Liver (tissue), 9 donors: ENCODE measurements around the gene IQGAP2. TPM values are rescaled to one million over a fixed set of nuclear protein-coding genes. Genes with fewer than 3 reads are reported as not detected.

Source experiments
- DNase-seq: peaks from one replicate; pipeline ENCODE4 v3.0.0-alpha.2; 2017; ENCODE audit warnings: low spot score
- H3K27ac ChIP-seq, 2 donors: one replicate each; pipeline ENCODE4 v1.7.0; 2013; ENCODE audit warnings: inconsistent platforms in 2 of 2, low read length in 2 of 2, control low read depth in 1 of 2, low read depth in 1 of 2, mild to moderate bottlenecking in 1 of 2
- H3K27me3 ChIP-seq, 4 donors: one replicate each; pipeline versions ENCODE4 v1.6.1 to v1.7.0; 2013; ENCODE audit warnings: low read length in 3 of 4, inconsistent platforms in 1 of 4, mild to moderate bottlenecking in 1 of 4, moderate library complexity in 1 of 4; ENCODE audit not compliant: control insufficient read depth in 4 of 4, insufficient read depth in 4 of 4
- H3K36me3 ChIP-seq, 4 donors: one replicate each; pipeline versions ENCODE4 v1.6.1 to v1.7.0; 2013; ENCODE audit warnings: low read length in 3 of 4, mild to moderate bottlenecking in 3 of 4, low read depth in 1 of 4, moderate library complexity in 1 of 4; ENCODE audit not compliant: control insufficient read depth in 4 of 4, insufficient read depth in 3 of 4
- H3K4me1 ChIP-seq, 4 donors: one replicate each; pipeline versions ENCODE4 v1.6.1 to v1.7.0; 2013; ENCODE audit warnings: low read length in 3 of 4, mild to moderate bottlenecking in 3 of 4, moderate library complexity in 1 of 4; ENCODE audit not compliant: control insufficient read depth in 4 of 4, insufficient read depth in 4 of 4
- H3K4me3 ChIP-seq, 3 donors: one replicate each; pipeline versions ENCODE4 v1.6.1 to v1.7.0; 2013; ENCODE audit warnings: low read length in 3 of 3, control low read depth in 1 of 3, low read depth in 1 of 3, mild to moderate bottlenecking in 1 of 3
- H3K9ac ChIP-seq, 2 donors: one replicate each; pipeline ENCODE4 v1.7.0; 2013; ENCODE audit warnings: low read length in 2 of 2, mild to moderate bottlenecking in 2 of 2, moderate library complexity in 2 of 2, control low read depth in 1 of 2, low read depth in 1 of 2
- H3K9me3 ChIP-seq, 4 donors: one replicate each; pipeline versions ENCODE4 v1.6.1 to v1.7.0; 2013; ENCODE audit warnings: low read length in 3 of 4; ENCODE audit not compliant: control insufficient read depth in 4 of 4
- CTCF ChIP-seq: fragments of 150-350 bp; IDR thresholded peaks from 2 replicates; pipeline ENCODE4 v1.5.1; 2017; ENCODE audit warnings: improper control_type of control experiment, low read depth, low read length; ENCODE audit not compliant: missing input control
- EGR1 ChIP-seq, 2 donors: IDR thresholded peaks; 2 replicates each; pipeline ENCODE4 v1.6.1; 2016 to 2018; ENCODE audit warnings: antibody characterized with exemption in 2 of 2, low read depth in 2 of 2
- FOXA1 ChIP-seq: IDR thresholded peaks from 2 replicates; pipeline ENCODE4 v1.6.1; 2016; ENCODE audit warnings: antibody characterized with exemption
- FOXA2 ChIP-seq: IDR thresholded peaks from 2 replicates; pipeline ENCODE4 v1.6.1; 2016; ENCODE audit warnings: antibody characterized with exemption
- GABPA ChIP-seq, 2 donors: IDR thresholded peaks in 1 of 2; conservative IDR thresholded peaks in 1 of 2; 2 replicates each; pipeline ENCODE4 v1.6.1; 2016; ENCODE audit warnings: antibody characterized with exemption in 2 of 2, mild to moderate bottlenecking in 1 of 2, moderate library complexity in 1 of 2
- HNF4A ChIP-seq, 2 donors: conservative IDR thresholded peaks; 2 replicates each; pipeline ENCODE4 v1.6.1; 2016; ENCODE audit warnings: antibody characterized with exemption in 2 of 2, mild to moderate bottlenecking in 2 of 2
- HNF4G ChIP-seq: IDR thresholded peaks from 2 replicates; pipeline ENCODE4 v1.6.1; 2016; ENCODE audit warnings: antibody characterized with exemption
- JUND ChIP-seq, 2 donors: IDR thresholded peaks; 2 replicates each; pipeline ENCODE4 v1.6.1; 2016; ENCODE audit warnings: antibody characterized with exemption in 2 of 2
- NR2F2 ChIP-seq: IDR thresholded peaks from 2 replicates; pipeline ENCODE4 v1.6.1; 2016; ENCODE audit warnings: antibody characterized with exemption
- RAD21 ChIP-seq, 2 donors: IDR thresholded peaks; 2 replicates each; pipeline ENCODE4 v1.6.1; 2016; ENCODE audit warnings: antibody characterized with exemption in 2 of 2, mild to moderate bottlenecking in 2 of 2
- REST ChIP-seq: IDR thresholded peaks from 2 replicates; pipeline ENCODE4 v1.6.1; 2016; ENCODE audit warnings: antibody characterized with exemption, mild to moderate bottlenecking
- RXRA ChIP-seq, 2 donors: IDR thresholded peaks; 2 replicates each; pipeline ENCODE4 v1.6.1; 2017 to 2018; ENCODE audit warnings: antibody characterized with exemption in 2 of 2, mild to moderate bottlenecking in 1 of 2
- SP1 ChIP-seq: IDR thresholded peaks from 2 replicates; pipeline ENCODE4 v1.6.1; 2018; ENCODE audit warnings: antibody characterized with exemption, mild to moderate bottlenecking
- TAF1 ChIP-seq: conservative IDR thresholded peaks from 2 replicates; pipeline ENCODE4 v1.6.1; 2016; ENCODE audit warnings: antibody characterized with exemption, mild to moderate bottlenecking
- YY1 ChIP-seq: IDR thresholded peaks from 2 replicates; pipeline ENCODE4 v1.6.1; 2016; ENCODE audit warnings: antibody characterized with exemption, mild to moderate bottlenecking
- WGBS: extraction: QIAGEN DNeasy Blood & Tissue Kit; methylation state at CpG from one replicate; pipeline ENCODE4 v1.1.7; 2013; 5-methylcytosine and 5-hydroxymethylcytosine counted together
- polyA plus RNA-seq, 2 donors: library from polyadenylated mRNA; stranded (reverse) in 1 of 2; unstranded in 1 of 2; fragments of 200-250 nt in 1 of 2; fragments of >200 nt in 1 of 2; fragmentation: Nextera tagmentation in 1 of 2; extraction: Ambion mirVana in 1 of 2; gene quantifications; one replicate each; pipeline versions ENCODE4 v1.2.1 to v1.2.3, GENCODE V29; 2013 to 2015
- total RNA-seq, 2 donors: library from RNA; depleted of rRNA; stranded (reverse); fragments of >200 nt; gene quantifications; one replicate each; pipeline ENCODE4 v1.2.3, GENCODE V29; 2014
- TF ChIP-seq, protein P1 (sequence below): IDR thresholded peaks from 2 replicates; pipeline ENCODE4 v1.6.1; 2016; ENCODE audit warnings: antibody characterized with exemption
- TF ChIP-seq, protein P2 (sequence below): IDR thresholded peaks from 2 replicates; pipeline ENCODE4 v1.6.1; 2016; ENCODE audit warnings: antibody characterized with exemption
- TF ChIP-seq, protein P3 (sequence below): IDR thresholded peaks from 2 replicates; pipeline ENCODE4 v1.6.1; 2016; ENCODE audit warnings: antibody characterized with exemption
- donor health status: healthy.
- donor health status: healthy.
- donor health status: healthy.
- donor health status: healthy.
- donor health status: healthy.

Gene IQGAP2
- total and polyA plus RNA-seq, 4 donors, result 41.5 to 205 (median 102) TPM

GRCh38 chr5:76710991-76711390, 307.9 kb downstream of the IQGAP2 start (continued):
- TF ChIP-seq, protein P1, sequence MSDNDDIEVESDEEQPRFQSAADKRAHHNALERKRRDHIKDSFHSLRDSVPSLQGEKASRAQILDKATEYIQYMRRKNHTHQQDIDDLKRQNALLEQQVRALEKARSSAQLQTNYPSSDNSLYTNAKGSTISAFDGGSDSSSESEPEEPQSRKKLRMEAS, result no peak
- no peak for TF ChIP-seq TAF1

DNA sequence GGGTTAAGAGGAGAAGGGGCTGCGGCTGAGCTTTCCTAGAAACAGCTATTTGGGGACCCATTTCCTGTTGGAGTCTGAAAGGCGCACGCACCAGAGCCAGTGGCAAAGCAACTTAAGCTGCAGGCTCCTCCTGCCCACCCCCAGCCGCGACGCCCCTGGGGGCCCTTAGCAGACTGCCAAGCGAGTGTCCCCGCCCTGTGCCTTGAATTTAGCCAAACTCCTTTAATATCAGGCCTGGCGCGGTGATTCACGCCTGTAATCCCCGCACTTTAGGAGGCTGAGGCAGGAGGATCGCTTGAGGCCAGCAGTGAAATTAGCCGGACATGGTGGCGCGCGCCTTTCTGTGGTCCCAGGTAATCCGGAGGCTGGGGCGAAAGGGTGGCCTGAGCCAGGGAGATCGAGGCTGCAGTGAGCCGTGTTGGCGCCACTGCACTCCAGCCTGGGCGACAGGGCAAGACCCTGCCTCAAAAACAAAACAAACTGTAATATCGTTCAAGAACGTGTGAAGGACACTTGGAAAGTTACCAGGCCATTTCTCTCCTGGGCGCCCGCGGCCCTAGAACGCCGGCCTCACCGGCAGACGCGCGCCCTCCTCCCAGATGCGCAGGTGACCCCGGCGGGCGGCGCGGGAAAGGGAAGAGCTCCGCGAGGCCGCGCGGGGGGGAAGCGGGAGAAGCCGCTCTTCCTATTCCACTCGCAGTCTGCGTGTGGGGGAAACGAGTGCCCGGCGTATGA, 311.8 kb downstream of the IQGAP2 start:
- peaks cover 2 to 19% (median 10%) of the 10 kb centered on the region in 4 donors for H3K4me1 ChIP-seq
- no peak for DNase-seq
- TF ChIP-seq, protein P1, result no peak
- no peak overlapping the region for H3K9ac ChIP-seq
- WGBS, result 13% methylated on average over 52 of the region's 52 CpGs
- H3K36me3 ChIP-seq, result no peaks in the 10 kb centered on the region
- H3K9me3 ChIP-seq, result no peaks in the 10 kb centered on the region
- peak overlapping the region in 1 of 2 donors; percentile 43 for H3K27ac ChIP-seq
- H3K4me3 ChIP-seq, result peak overlapping the region; percentile 53 to 80 (median 61)
- H3K27me3 ChIP-seq, result no peaks in the 10 kb centered on the region

GRCh38 chr5:76715486-76715735, 312.3 kb downstream of the IQGAP2 start:
- H3K4me1 ChIP-seq, result peaks cover 2 to 19% (median 10%) of the 10 kb centered on the region in 4 donors
- no peaks in the 10 kb centered on the region for H3K9me3 ChIP-seq
- no peak overlapping the region for H3K9ac ChIP-seq
- H3K4me3 ChIP-seq, result peak overlapping the region; percentile 53 to 80 (median 61)
- no peak for DNase-seq
- no peaks in the 10 kb centered on the region for H3K27me3 ChIP-seq
- WGBS, result under 1% methylated on average over 14 of the region's 14 CpGs
- H3K36me3 ChIP-seq, result no peaks in the 10 kb centered on the region
- TF ChIP-seq, protein P2, sequence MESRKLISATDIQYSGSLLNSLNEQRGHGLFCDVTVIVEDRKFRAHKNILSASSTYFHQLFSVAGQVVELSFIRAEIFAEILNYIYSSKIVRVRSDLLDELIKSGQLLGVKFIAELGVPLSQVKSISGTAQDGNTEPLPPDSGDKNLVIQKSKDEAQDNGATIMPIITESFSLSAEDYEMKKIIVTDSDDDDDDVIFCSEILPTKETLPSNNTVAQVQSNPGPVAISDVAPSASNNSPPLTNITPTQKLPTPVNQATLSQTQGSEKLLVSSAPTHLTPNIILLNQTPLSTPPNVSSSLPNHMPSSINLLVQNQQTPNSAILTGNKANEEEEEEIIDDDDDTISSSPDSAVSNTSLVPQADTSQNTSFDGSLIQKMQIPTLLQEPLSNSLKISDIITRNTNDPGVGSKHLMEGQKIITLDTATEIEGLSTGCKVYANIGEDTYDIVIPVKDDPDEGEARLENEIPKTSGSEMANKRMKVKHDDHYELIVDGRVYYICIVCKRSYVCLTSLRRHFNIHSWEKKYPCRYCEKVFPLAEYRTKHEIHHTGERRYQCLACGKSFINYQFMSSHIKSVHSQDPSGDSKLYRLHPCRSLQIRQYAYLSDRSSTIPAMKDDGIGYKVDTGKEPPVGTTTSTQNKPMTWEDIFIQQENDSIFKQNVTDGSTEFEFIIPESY, result no peak
- no peak for TF ChIP-seq EGR1 (IDR thresholded peaks at IDR 0.05; ENCODE audit: low read depth in 2 of 2)
- TF ChIP-seq, protein P1, result no peak
- no peak for TF ChIP-seq GABPA (IDR thresholded peaks at IDR 0.05 in 1 of 2, conservative IDR thresholded peaks at IDR 0.05 in 1 of 2)
- TF ChIP-seq RXRA (IDR thresholded peaks at IDR 0.05), result no peak
- no peak for TF ChIP-seq HNF4G
- no peak for TF ChIP-seq REST
- no peak for TF ChIP-seq NR2F2
- no peak for TF ChIP-seq JUND (IDR thresholded peaks at IDR 0.05)
- TF ChIP-seq TAF1, result no peak
- no peak for TF ChIP-seq CTCF
- TF ChIP-seq HNF4A (conservative IDR thresholded peaks at IDR 0.05), result no peak
- TF ChIP-seq, protein P3, sequence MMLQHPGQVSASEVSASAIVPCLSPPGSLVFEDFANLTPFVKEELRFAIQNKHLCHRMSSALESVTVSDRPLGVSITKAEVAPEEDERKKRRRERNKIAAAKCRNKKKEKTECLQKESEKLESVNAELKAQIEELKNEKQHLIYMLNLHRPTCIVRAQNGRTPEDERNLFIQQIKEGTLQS, result no peak
- no peak for TF ChIP-seq SP1
- no peak for TF ChIP-seq FOXA1
- no peak for TF ChIP-seq FOXA2
- no peak for TF ChIP-seq RAD21 (IDR thresholded peaks at IDR 0.05)
- no peak for TF ChIP-seq YY1
- peak overlapping the region; percentile 43 to 67 for H3K27ac ChIP-seq
